Erythroblast (primary cell): ENCODE data around the gene HECW1.

Source experiments
- GATA1 ChIP-seq: IDR thresholded peaks from 2 replicates; pipeline ENCODE4 v1.6.1; 2011; ENCODE audit warnings: low read depth, mild to moderate bottlenecking, control low read depth, low read length, moderate library complexity
- POLR2A ChIP-seq: IDR thresholded peaks from 2 replicates; pipeline ENCODE4 v1.6.1; 2011; ENCODE audit warnings: mild to moderate bottlenecking, low read length

- TF ChIP-seq POLR2A: no peak
- no peak for TF ChIP-seq GATA1
Measured at GRCh38 chr7:43118313-43118712, 5.9 kb downstream of the HECW1 start.
